HG03342 (cell line): ENCODE results near the gene CAPNS2.

Experiments
- ATAC-seq: cut with Tn5 transposase; IDR thresholded peaks from one replicate; pipeline ENCODE4 v1.9.1; 2021; ENCODE audit warnings: mild to moderate bottlenecking, moderate library complexity; ENCODE audit not compliant: unreplicated experiment

Gene CAPNS2

DNA sequence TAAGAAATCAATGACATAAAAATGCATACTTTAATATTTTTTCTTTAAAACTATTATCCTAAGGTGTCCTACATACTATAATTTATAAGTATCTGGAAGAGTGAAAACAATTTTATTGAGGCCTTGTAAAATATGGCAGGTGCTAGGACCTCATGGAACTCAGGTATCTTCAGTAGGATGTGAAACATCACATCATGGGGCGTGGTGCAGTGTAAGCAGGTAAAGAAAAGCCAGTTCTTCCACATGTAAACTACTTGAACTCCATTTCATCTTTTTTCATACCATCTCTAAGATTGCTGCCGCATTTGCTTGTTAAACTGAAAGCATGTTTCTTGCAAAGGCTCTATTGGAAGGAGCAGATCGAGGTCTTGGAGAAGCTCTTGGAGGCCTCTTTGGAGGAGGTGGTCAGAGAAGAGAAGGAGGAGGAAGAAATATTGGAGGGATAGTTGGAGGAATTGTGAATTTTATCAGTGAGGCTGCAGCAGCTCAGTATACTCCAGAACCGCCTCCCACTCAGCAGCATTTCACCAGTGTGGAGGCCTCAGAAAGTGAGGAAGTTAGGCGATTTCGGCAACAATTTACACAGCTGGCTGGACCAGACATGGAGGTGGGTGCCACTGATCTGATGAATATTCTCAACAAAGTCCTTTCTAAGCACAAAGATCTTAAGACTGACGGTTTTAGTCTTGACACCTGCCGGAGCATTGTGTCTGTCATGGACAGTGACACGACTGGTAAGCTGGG is at the start of gene CAPNS2:
TSS of gene CAPNS2 (plus strand) at position 253 of the 744 bp plus-strand sequence. CDS start at position 326, 73 bp downstream.
- no peak for ATAC-seq

DNA sequence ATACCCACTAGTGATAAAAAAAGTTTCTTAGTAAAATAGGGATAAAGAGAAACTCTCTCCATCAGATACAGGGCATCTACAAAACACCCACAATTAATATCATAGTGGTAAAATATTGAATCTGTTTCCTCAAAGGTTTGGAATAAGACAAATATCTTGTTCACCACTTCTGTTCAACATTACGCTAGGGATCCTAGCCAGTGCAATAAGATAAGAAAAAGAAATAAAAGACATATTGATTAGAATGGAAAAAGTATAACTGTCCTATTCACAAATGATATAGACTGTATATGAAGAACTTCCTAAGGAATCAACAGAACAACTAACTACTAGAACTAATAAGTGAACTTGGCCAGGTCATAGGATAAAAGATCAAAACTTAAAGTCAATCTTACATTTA is 44.7 kb upstream of the CAPNS2 start:
- ATAC-seq = no peak

DNA sequence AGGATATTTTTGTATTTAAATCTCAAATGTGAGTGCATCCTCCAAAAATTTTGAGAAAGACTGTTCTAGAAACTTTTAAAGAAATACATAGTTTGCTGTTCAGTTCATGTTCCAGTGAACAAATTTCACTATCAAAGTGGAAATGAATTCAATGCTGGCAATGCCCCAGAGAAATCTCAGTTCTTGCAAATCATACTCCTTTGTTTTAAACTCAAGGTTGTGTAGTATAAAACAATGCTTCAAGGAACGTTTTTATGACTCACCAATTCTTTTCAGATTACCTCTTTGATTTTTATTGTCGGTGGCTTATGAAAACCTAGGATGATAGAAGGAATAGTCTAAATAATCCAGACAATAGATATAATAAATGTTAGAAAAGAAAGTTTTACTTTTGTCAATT is 40.0 kb upstream of the CAPNS2 start:
- ATAC-seq = no peak

DNA sequence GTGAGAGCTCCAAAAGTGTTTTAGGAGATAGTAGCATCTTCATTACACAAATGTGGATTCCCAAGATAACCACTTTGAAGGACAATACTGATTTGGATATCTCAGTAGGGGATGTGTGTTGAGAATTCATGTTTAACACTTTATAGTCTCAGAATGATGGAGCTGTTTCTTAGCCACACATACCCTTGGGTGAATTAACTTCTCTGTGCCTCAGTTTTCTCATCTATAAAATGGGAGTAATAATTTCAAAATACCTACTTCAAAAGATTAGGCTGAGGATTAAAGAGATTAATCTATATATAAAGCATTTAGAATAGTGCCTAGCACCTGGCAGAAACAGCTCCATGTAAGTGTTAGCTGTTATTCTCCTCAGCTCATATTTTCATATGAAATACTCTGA is 38.6 kb upstream of the CAPNS2 start:
- ATAC-seq = no peak

DNA sequence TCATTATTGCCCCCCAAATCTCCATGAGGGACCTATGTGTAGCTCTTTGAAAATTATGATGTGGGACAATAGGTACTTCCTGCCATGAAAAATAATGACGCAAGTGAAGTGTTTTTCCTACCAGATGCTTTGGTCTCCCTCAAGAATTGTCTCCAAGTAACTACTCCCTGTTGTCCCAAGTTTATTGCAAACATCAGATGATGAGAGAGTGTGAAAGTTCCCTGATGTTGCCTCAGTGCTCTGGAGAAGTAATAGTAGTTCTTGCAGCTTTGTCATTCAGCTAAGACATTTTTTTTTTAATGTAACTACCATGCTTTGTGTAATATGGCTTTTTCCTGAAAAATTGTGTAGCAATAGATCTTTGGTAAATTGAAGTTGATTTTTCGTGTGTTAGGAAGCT is 37.5 kb upstream of the CAPNS2 start:
- ATAC-seq = no peak

DNA sequence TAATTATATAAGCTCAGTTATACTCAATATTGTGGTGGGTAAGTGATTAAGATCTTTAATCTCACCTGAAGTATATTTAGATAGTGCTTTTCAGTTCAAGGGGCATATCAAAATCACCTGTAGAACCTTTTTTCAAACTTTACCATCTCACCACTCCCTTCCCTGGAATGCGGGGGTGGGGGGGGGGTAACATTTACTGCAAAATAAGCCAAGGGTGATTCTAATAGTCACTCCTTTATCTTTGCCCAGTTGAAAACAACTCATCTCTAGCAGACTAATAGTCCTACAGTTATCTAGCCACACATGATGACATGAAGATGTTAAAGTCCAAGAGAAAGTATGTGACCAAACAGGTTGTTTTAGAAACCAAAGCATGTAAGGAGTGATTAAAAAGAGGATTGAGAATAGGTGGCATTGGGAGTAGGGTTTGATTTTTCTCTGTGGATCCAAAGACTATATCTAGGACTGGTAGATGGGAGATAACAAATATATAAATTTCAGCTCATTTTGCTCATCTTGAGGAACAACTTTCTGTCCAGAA is 36.1 kb upstream of the CAPNS2 start:
- no peak for ATAC-seq

DNA sequence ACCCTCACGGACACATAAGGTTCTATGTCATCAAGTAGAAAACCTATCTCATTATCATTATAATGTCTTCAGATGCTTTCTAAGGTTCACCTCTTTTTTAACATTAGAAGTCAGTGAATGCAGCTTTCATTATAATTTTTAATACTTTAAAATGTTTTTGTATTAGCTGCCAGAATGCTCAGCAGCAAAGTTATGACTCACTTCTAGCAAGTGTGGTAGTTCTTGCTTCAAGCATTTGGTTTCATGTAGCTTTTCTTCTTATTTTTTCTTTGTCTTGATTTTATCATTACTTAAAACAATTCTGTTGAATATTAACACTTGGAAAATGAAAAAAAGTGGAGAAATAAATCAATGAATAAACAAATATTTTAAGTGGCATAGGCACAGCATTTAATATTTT is 34.3 kb upstream of the CAPNS2 start:
- ATAC-seq = no peak

DNA sequence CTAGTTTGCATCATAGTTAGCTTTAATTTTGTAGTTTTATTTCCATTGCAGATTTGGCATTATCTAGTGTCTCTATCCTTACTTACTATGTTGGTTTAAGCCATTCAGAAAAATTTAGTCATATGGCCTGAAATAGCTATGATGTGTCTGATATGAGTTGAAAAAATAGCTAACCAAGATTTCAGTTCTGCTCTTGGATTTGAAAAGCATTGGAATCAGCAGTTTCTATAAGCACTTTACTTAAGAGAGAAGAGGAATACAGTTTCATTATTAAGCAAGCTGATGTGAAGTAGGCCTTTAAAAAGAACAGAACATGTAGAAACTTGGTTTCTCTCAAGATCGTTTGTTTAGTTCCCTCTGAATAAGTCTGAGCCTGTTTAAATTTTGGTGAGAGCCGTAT is 31.7 kb upstream of the CAPNS2 start:
- no peak for ATAC-seq

DNA sequence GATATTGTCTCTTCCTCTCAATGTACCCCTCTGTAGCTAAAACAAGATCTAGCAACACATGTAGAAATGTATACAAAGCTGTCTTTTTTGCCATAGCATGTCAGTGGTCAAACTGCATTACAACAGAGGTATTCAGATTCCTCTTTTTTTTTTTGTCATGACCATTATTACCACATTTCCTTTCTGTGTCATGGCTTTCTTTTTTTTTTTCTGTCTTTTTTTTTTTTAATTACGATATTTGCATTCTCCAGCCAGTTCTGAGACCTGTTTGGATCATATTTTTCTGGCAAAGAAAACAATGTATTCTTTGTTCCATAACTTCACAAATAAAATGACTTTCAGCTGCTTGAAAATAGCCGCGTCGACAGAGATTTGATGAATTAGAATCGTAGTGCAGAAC is 27.4 kb upstream of the CAPNS2 start:
- ATAC-seq = no peak

DNA sequence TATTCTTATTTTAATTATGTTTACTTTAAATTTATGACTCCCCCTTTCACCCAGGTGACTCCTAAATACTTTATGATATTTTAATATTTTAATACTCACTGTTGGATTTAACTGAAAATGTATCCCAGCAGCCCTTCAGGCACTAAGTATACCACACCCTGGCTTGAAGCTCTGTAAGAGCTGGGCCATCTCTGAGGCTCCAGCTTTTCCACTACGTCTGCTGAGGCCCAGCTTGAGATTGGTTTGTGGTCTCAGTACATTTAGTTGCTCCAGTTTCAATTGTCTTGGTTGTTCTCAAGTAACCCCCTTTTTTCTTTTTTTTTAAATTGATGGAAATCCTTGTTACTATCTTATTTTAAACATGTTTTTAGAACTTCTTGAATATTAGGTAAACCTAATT is 27.0 kb upstream of the CAPNS2 start:
- ATAC-seq = no peak

DNA sequence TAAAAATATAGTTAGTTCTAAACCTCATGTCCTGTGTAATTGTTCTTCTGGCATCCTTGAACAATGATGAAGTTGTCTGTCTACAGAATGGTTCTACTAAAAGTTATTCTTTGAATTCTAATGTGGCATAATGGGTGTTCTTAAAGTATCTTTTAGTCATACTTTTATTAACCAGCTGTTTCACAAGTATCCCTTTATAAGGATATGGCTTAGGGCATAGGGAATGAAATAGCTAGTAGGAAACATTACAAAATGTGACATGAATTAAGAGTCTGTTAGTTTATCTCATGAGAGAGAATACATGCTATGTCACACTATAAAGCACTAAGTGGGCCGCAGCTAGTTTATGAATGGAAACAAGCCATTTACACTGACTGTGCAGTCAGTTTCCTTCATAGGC is 26.3 kb upstream of the CAPNS2 start:
- ATAC-seq = no peak

DNA sequence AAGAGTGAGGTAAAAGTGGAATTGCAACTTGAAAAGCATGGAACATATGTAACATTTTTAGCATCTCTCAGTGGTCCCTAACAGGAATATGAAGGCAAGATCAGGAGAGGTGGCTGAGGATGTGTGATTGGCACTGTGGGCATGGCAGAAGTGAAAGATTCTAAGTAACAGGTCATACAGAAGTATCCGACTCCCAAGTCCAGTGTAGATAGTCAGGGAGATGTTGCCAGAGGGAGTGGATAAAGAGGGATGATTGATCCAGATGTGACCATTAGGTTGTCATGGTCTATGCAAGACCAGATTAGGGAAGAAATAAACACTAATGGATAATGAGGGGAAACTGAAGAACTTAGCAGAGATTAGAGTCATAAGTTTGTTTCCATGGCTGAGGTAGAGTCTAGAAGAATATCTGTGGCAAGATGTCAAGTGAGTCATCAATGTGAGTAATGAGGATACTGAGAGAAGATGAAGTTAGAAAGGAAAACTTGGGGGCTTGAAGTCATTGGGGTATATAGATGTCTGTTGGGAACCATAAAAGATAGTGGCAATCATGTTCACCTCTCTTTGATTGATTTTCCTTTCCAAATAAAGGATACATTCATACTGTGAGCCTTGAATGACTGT is 23.9 kb upstream of the CAPNS2 start:
- no peak for ATAC-seq

DNA sequence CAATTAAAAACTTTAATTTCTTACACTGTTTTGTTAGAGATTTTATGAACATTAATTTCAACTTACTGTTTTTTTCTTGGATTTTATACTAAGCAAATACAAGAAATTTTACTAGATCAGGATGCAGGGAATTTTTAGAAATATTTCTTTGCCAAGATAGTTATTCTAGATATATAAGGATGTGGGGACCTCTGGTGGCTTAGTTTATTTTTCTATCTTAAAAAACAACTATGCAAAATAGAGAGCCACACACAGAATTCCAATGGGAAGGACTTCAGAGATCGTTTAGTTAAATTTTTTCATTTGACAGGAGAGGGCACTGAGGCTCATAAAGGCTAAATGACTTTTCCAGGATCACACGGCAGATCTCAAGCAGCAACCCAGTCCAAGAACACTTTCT is 23.0 kb upstream of the CAPNS2 start:
- ATAC-seq = no peak

DNA sequence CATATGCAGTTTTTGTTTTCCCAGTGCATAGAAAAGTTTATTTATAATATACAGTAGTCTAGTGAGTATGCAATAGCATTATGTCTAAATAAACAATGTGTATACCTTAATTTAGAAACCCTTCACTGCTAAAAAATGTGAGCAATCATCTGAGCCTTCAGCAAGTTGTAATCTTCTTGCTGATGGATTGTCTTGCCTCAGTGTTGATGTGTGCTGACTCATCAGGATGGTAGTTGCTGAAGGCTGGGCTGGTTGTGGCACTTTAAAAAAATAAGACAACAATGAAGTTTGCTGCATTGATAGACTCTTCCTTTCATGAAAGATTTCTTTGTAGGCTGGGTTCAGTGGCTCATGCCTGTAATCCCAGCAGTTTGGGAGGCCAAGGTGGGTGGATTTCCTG is 13.9 kb upstream of the CAPNS2 start:
- no peak for ATAC-seq

DNA sequence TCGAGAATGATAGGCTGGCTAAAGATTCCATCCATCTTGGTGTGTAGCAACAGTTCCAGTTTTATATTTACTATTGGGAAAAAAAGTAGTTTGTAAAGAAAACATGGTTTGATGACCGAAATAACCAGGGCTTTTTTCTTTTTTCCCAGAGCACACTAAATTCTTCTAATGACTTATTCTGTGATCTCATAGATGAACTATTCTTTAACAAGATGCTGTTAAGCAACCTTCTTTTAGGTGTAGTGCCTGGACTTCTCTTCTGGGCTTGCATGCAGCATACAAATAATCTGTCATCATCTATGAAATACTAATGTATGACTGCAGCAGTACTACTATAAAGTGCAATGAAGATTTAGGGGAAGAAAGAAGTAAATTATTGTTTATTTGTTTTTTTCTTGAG is 11.0 kb upstream of the CAPNS2 start:
- no peak for ATAC-seq

DNA sequence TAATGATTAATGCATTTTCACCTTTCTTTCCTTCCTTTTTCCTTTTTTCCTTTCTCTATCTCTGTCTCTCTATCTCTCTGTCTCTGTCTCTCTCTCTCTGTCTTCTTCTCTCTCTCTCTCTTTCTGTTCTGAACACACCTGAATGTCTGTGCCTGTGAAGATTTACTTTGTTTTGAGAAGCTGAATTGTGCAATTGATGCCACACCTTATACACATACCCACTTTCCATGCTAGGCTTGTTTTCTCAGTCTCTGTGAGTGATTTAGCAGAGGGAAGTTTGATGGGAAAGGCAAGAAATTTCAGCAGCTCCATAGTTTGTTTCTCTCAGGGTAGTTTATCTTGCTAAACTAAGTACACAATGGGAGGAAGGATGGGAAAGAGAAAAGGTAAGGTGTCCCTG is 9.3 kb upstream of the CAPNS2 start:
- ATAC-seq = no peak

DNA sequence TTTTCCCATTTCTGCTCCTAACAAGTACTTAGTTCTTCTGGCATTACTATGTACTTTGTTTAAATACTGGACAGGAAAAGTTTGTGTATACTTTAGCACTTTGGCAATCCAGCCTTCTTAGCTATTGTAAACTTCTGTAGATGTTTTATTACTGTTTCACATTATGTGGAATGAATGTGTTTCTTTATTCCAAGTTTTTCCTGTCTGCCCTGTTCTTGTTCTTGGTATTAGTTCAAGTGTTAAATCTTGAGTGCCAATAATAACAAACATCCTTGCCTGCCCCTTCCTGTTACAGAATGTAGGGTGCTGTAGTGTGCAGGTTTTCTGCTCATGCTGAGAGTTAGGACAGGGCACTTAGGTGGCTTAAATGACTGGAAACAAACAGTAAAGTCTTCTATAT is 7.3 kb upstream of the CAPNS2 start:
- no peak for ATAC-seq

DNA sequence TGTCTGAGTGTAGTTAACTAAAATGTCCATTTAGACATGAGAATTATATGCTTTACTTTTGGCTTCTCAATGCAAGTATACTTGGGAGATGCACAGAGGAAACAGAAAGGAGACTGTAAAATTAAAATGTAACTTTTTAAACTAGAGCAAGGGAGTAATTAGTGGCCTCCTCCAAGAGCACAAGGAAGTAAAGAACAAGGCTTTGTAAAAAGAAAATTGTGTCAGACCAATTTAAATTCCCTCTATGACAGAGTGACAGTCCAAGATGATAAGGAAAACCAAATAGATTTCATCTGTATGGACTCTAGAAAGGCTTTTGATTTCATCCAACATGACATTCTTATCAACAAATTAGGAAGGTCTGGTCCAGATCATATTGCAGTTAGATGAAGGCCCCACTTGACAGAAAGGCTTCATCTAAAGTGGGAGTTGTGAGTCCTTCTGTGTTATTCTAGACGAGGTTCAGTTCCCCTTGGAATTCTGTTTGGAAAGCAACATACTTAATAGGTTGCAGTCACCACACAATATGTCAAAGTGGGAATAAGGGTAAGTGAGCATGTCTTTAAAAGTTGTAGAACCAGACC is 6.5 kb upstream of the CAPNS2 start:
- ATAC-seq = no peak

DNA sequence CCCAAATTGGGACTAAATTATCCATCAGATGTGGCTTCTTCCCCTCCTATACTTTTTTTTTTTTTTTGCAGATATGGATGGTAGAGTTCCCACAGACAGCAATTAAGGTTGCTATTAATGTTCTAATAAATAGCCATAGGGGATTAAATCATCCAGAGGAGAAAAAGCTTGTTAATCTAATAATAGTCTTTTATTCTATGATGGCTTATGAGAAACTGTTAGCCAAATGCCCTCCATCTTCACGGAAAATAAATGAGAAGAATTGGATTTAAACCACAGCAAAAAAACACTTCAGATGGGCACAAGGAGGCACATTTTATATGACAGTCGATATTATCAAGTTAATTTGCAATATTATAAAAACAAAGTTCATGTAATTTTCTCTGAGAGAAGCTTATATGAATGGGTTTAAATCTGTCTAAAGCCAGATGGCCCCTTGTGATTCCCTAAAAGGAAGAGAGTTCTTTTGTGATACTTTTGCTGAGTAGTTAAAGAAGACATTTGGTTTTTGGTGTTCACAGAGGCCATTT is 5.1 kb upstream of the CAPNS2 start:
- no peak for ATAC-seq

DNA sequence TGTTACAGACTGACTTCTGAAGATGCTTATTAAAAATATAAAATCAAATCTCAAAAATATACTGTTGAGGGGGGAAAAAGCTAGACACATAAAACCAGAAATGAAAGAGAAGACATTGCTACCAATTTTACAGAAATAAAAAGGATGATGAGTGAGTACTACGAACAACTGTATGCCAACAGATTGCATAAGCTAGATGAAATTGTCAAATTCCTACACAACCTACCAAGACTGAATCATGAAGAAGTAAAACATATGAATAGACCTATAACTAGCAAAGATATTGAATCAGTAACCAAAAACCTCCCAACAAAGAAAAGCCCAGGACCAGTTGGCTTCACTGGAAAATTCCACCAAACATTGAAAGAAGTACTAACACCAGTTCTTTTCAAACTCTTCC is 3.5 kb upstream of the CAPNS2 start:
- ATAC-seq = no peak

DNA sequence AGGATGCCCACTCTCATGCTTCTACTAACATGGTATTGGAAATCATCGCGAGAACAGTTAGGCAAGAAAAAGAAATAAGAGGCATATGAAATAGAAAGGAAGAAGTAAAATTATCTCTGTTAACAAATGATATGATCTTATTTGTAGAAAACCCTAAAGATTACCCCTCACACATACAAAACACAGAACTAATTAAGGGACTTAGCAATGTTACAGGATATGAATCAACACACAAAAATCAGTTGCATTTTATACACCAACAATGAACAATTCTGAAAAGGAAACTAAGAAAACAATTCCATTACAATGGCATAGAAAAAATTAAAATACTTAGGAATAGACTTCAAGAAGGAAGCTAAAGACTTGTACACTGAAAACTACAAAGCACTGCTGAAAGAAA is 2.7 kb upstream of the CAPNS2 start:
- ATAC-seq = no peak

DNA sequence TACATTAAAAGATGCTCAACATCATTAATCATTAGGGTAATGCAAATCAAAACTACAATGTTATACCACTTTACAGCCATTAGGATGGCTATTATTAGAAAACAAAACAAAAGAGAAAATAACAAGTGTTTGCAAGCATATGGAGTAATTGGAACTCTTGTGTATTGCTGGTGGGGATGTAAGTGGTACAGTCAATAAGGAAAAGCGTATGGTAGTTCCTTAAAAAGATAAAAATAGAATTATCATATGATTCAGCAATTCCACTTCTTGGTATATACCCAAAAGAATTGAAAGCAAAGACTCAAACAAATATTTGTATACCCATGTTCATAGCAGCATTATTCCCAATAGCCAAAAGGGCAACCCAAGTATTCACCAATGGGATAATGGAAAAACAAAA is 1.4 kb upstream of the CAPNS2 start:
- ATAC-seq = no peak
